ENCODE data around the gene DDX54. TPM values are rescaled to one million over a fixed set of nuclear protein-coding genes. Genes with fewer than 3 reads are reported as not detected.
A peak's percentile ranks its signal among the peaks of the same experiment; 100 is the strongest.
"Not testable (repeated sequence)": the region's sequence is repeated elsewhere in the genome, so short reads cannot be mapped to it uniquely, and the experiment has no call there.

The DDX54 gene
- total RNA-seq, 1 experiment from 2014 or later = 93.9 TPM

DNA sequence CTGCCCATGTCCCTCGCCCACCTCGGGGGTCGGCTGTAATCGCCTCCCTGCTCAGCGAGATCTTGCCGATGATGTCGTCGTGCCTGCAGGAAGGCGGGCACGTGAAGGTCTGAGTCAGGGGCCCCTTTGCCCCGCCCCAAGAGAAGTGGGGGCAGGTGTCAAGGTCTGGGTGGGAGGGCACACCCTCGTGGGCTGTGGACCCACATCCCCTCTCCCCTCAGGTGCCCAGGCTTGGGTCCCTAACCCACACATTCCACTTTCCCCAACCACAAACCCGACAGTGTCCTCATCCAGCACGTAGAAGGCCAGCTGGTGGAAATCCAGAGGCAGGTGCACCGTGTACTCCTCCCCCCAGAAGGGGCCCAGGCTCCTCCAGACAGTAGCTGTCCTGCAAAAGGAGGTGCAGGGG, 57.5 kb downstream of the DDX54 start:
- Histone ChIP-seq H3K36me3 (replicated peaks; ENCODE audit: control insufficient read depth, insufficient read depth, low read length) (no peaks in the 10 kb centered on the region), H3K4me3 (ENCODE audit: insufficient read depth, low read depth, low read length) (no peak overlapping the region), H3K27me3 (ENCODE audit: control insufficient read depth, insufficient read depth, low read length) (no peaks in the 10 kb centered on the region; the same call in 1 of the 2 replicates)
- peak; percentile 52 for DNase-seq

DNA sequence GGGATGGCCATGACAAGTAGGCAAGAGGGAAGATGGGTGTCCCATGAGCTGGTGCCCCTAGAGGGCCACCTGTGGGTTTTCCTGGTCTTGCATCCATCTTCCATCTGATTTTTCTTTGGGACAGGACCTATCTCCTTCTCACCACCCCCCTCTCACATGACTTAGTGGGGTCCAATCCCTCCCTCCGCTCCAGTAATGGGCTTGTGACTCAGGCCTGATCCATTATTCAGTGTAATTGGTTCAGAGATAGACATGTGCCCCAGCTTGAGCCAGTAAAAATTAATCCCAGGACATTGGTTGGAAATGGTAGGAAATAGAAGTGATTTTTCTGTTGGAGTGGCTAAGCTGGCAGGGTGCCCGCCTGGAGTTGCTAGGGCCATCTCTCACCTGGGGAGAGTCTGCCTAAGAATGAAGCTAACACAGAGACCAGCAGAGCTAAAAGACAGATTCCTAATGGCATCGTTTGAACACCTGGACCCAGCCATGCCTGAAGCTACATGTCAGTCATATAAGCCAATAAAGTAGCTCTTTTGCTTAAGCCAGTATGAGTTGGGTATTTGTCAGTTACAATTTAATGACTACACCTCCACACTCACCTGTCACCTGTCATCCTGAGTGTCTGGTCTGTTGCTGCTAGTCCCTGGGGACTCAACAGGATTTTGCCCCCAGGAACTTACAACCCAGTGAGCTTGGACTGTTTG, 64.5 kb downstream of the DDX54 start:
- no peak for DNase-seq
- Histone ChIP-seq H3K36me3 (replicated peaks; ENCODE audit: control insufficient read depth, insufficient read depth, low read length) (no peaks in the 10 kb centered on the region), H3K27me3 (ENCODE audit: control insufficient read depth, insufficient read depth, low read length) (no peaks in the 10 kb centered on the region), H3K4me3 (ENCODE audit: insufficient read depth, low read depth, low read length) (no peak overlapping the region)

DNA sequence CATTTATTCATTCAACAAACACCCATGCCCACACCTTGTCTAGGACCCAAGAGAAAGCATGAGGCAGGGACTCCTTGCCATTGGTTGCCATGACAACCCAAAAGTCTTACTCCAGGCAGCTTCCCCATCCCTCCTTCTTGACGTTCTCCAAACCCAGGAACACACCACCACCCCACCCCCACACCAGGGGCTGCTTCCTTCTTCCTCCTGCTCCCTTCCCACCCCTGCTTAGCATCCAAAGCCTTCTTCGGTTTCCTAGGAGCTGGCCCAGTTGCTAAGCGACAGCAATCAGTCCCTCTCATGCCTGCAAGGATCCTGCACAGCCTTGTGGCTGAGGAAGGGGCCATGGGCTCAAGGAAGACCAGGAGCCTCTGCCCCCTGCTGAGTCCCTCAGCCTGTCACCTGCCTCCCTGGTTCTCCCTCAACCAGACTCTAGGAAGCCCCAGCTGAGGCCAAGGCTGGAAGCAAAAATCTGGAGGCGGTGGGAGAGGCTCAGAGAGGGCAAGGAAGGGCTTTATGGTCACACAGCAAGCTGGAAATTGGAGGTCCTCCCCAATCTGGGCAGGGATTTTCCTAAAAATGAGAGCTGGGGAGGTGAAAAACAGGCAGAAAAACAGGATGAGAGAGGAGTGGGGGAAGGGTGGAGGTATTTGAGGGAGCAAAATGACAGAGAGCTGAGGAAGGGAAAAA, 65.2 kb downstream of the DDX54 start:
- DNase-seq = peak; percentile 58
- Histone ChIP-seq H3K4me3 (ENCODE audit: insufficient read depth, low read depth, low read length) (no peak overlapping the region), H3K27me3 (ENCODE audit: control insufficient read depth, insufficient read depth, low read length) (no peaks in the 10 kb centered on the region), H3K36me3 (replicated peaks; ENCODE audit: control insufficient read depth, insufficient read depth, low read length) (no peaks in the 10 kb centered on the region)

DNA sequence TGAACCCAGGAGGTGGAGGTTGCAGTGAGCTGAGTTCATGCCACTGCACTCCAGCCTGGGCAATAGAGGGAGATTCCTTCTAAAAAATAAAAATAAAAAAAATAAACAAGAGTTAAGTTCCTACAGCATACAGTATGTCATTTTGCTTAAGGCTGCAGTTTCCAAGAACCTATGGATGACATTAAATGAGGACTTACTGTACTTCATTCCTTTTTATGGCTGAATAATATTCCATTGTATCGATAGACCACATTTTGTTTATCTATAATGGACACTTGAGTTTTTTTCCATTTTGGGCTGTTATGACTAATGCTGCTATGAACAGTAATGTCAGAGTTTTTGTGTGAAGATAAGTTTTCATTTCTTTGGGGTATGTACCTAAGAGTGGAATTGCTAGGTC, 67.1 kb downstream of the DDX54 start:
- Histone ChIP-seq H3K36me3 (replicated peaks; ENCODE audit: control insufficient read depth, insufficient read depth, low read length) (no peaks in the 10 kb centered on the region), H3K27me3 (ENCODE audit: control insufficient read depth, insufficient read depth, low read length) (no peaks in the 10 kb centered on the region), H3K4me3 (ENCODE audit: insufficient read depth, low read depth, low read length) (no peak overlapping the region)
- no peak for DNase-seq

DNA sequence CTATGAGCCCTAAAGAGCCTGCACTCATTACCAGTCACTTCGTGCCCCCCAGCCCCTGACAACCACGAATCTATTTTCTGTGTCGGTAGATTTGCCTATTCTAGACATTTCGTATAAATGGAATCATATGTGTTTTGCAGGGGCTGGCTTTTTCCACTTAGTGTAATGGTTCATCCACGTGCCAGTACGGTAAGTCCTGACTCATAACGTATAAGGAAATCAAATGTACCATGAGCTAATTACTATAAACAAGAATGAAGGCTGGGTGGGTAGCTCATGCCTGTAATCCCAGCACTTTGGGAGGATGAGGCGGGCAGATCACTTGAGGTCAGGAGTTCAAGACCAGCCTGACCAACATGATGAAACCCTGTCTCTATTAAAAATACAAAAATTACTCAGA, 67.6 kb downstream of the DDX54 start:
- DNase-seq; H3K36me3 ChIP-seq (replicated peaks; ENCODE audit: control insufficient read depth, insufficient read depth, low read length); H3K4me3 ChIP-seq (ENCODE audit: insufficient read depth, low read depth, low read length); H3K27me3 ChIP-seq (ENCODE audit: control insufficient read depth, insufficient read depth, low read length): not testable (repeated sequence)

DNA sequence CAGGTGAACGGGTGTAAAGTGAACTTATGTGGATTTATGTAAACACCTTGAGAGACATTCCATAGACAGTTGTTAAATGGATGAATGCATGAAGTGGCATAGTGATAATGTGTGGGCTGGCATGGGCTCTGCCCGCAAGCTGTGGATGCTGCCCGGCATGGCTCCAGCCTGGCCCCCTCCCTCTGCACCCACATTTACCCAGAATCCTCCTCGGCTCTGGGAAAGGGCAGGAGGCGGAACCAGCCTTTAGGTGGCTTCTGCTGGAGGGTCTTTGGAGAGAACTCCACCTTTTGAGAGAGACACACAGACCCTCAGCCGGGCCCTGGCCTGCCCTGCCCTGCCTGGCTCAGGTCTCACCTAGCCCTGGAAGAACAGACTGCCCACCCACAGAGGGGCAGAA, 68.4 kb downstream of the DDX54 start:
- Histone ChIP-seq H3K27me3 (ENCODE audit: control insufficient read depth, insufficient read depth, low read length) (no peaks in the 10 kb centered on the region), H3K36me3 (replicated peaks; ENCODE audit: control insufficient read depth, insufficient read depth, low read length) (no peaks in the 10 kb centered on the region), H3K4me3 (ENCODE audit: insufficient read depth, low read depth, low read length) (no peak overlapping the region)
- DNase-seq = peak; percentile 57

DNA sequence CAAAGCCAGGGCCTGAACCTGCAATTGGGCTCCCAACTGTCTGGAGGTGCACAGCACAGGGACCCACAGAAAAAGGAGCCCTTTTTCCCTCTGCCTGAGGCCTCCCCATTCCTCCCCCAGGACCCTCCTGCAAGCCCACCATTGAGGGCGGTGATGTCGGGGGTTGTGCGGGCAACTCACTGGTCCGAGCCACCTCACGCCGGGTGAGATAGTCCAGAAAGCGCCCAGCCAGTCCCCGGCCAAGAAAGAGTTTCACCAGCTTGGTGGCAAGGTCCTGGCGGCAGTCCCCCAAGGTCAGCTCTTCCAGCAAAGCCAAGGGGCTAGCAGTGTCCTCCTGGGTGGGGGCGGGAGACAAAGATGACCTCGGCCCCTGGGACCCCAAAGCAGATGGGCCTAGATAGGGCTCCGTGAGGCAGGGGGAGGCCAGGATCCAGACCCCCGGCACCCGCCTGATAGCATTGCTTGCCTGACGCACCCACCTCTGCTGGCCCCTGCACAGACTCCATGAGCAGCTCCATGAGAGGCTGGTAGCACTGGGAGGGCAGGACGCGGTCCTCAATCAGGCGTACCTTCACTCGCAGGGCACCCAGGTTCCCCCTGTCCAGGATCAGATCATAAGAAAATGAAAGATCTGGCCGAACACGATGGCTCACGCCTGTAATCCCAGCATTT, 69.7 kb downstream of the DDX54 start:
- Histone ChIP-seq H3K36me3 (replicated peaks; ENCODE audit: control insufficient read depth, insufficient read depth, low read length) (no peaks in the 10 kb centered on the region), H3K27me3 (ENCODE audit: control insufficient read depth, insufficient read depth, low read length) (no peaks in the 10 kb centered on the region; the same call in 1 of the 2 replicates), H3K4me3 (ENCODE audit: insufficient read depth, low read depth, low read length) (no peak overlapping the region)
- DNase-seq = no peak

DNA sequence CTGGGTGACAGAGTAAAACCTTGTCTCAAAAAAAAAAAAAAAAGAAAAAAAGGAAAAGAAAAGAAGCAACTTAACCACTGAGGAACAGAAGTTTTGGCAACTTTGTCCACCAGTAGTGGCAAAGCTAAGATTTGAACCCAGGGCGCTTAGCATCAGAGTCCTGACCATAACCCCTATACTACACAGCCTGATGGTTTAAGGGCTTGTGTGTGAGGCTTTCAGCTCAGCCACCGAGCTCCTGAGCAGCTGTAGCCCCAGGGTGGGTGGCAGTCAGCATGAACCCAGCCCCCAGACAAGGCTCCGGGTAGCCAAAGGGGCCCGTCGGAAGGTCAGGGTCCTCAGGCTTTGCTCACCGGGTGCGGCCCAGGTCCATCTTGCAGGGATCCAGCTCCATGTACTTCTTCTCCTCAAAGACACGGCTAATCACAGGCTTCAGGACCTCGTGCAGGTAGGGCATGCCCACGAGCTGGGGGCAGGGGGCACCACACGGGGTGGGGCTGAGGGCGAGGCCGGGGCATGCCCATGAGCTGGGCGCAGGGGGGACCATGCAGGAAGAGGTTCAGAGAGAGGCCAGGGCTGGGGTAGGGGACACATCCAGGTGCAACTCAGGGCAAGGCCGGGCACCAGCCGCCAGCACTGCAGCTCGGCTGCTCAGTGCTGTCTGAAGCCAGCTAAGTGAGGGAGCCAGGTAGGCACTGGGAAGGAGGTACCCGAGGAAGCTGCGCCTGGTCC, 70.7 kb downstream of the DDX54 start:
- Histone ChIP-seq H3K27me3 (ENCODE audit: control insufficient read depth, insufficient read depth, low read length) (no peaks in the 10 kb centered on the region; the same call in 1 of the 2 replicates), H3K36me3 (replicated peaks; ENCODE audit: control insufficient read depth, insufficient read depth, low read length) (no peaks in the 10 kb centered on the region), H3K4me3 (ENCODE audit: insufficient read depth, low read depth, low read length) (no peak overlapping the region)
- peak; percentile 38 for DNase-seq

DNA sequence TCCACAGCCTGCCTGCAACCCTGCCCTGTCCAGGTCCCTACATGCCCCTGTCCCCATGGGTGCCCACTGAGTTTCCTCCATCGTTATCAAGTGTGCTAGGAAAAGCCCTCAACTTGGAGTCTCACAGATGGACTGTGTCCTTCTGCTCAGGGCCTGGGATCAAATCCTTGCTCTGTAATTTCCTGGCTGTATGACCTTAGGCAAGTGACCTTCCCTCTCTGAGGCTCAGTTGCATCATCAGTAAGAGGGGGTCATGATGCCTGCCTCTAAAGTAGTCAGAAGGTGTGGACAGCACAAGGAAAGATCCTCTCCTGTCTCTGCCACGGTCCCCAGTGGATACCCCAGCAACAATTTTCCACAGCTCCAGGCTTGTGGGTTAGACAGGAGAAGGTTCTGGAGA, 71.9 kb downstream of the DDX54 start:
- no peak overlapping the region for H3K4me3 ChIP-seq (ENCODE audit: insufficient read depth, low read depth, low read length)
- H3K36me3 ChIP-seq (replicated peaks; ENCODE audit: control insufficient read depth, insufficient read depth, low read length) = no peaks in the 10 kb centered on the region; the same call in 1 of the 2 replicates
- H3K27me3 ChIP-seq (ENCODE audit: control insufficient read depth, insufficient read depth, low read length) = no peaks in the 10 kb centered on the region; the same call in 1 of the 2 replicates
- no peak for DNase-seq

DNA sequence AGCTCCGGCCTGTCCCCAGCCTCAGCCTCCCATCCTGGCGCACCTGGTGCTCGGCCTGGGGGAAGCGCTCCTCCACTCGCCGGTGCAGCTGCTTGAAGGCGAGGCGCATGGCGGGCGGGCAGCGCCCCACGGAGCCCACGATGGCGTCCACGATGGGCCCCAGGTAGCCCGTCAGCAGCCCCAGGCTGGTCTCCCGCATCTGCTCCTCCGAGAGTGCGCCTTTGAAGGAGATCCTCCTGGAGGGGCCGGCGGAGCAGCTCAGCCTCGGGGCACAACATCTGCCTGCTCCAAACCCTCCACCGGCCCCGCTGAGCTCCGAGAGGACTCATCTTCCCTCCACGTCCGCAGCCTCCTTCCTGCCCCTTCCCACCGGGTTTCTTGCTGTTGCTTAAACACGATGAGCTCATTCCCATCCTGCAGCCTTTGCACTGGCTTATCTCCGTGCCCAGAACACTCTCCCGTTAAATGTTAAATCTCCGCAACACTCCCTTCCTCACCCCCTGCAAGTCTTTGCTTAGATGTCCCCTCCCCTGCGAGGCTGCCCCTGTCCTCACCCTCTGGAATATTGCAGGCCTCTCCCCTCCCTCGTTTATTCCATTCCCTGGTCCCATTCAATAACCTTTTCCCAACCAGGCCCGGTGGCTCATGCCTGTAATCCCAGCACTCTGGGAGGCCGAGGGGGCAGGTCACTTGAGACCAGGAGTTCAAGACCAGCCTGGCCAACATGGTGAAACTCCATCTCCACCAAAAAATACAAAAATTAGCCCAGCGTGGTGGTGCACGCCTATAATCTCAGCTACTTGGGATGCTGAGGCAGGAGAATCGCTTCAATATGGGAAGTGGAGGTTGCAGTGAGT, 73.0 kb downstream of the DDX54 start:
- peak; percentile 53 for DNase-seq
- no peaks in the 10 kb centered on the region; the same call in 1 of the 2 replicates for H3K36me3 ChIP-seq (replicated peaks; ENCODE audit: control insufficient read depth, insufficient read depth, low read length)
- no peak overlapping the region for H3K4me3 ChIP-seq (ENCODE audit: insufficient read depth, low read depth, low read length)
- no peaks in the 10 kb centered on the region; the same call in 1 of the 2 replicates for H3K27me3 ChIP-seq (ENCODE audit: control insufficient read depth, insufficient read depth, low read length)

DNA sequence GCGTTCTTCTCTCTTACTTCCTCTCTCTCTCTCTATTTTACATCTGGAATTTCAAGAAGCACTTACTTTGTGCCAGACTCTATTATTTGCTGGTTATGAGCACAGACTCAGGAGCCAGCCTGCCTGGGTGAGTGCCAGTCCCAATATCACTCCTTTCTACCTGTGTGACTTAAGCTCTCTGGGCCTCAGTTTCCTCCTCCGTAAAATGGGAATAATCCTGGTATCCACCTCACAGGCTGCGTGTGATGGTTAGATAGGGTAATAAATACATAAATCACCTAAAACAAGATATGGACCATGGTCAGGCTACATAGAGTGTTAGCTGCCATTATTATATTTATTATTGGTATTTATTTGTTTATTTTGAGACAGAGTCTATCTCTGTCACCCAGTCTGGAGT, 74.0 kb downstream of the DDX54 start:
- Histone ChIP-seq H3K36me3 (replicated peaks; ENCODE audit: control insufficient read depth, insufficient read depth, low read length) (no peaks in the 10 kb centered on the region; the same call in 1 of the 2 replicates), H3K27me3 (ENCODE audit: control insufficient read depth, insufficient read depth, low read length) (no peaks in the 10 kb centered on the region; the same call in 1 of the 2 replicates), H3K4me3 (ENCODE audit: insufficient read depth, low read depth, low read length) (no peak overlapping the region)
- DNase-seq = no peak

DNA sequence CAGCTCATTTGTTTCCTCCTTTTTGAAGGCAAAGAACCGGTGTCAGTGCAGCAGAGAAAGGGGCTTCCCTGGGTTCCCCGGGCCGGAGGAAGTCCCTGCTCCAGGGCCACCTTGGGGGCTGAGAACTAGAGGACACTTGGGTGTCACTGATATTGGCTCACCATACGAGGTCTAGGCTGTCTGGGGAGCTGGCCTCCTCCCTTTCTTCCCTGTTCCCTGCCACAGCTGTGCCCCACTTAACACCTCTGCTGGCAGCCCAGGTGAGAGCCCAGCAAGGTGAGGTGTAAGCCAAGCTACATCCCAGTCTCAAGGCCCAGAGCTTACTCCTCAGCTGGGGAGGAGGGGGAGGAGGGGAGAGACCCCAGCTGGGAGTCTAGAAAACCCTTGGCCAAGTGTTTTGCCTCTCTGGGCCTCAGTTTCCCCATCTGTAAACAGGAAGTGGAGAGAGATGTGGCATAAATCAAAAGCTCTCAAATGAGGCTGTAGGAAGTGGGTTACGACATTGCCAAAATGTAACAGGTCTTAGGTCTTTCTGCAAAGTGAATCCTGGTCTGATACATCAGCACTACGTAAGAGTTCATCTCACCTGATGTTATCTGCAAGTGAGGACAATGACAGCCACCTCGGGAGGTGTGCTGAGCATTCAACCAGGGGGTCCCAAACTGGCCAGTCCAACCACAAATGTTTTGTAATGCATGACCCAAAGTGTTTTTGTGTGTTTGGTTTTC, 75.2 kb downstream of the DDX54 start:
- Histone ChIP-seq H3K27me3 (ENCODE audit: control insufficient read depth, insufficient read depth, low read length) (no peaks in the 10 kb centered on the region; the same call in 1 of the 2 replicates), H3K36me3 (replicated peaks; ENCODE audit: control insufficient read depth, insufficient read depth, low read length) (no peaks in the 10 kb centered on the region; the same call in none of the 2 replicates), H3K4me3 (ENCODE audit: insufficient read depth, low read depth, low read length) (no peak overlapping the region)
- DNase-seq = peak; percentile 35

DNA sequence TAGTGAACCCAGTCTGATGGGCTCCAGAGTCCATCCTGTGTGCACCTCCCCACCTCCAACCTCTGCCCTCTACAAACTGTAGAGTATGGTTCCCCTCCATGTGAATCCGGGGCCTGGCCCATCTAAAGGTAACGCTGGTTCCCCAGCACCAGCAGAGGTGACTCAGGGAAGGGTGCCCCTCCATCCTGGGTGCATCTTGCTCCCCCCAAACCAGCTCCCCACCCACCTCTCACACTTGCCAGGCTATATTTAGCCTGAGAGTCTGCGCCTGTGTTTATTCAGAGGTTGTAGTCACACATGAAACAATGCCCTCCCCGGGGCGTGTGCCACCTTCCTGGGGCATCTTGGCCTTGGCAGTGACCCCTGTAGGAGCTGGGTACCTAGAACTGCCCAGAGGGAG, 75.9 kb downstream of the DDX54 start:
- Histone ChIP-seq H3K4me3 (ENCODE audit: insufficient read depth, low read depth, low read length) (no peak overlapping the region), H3K27me3 (ENCODE audit: control insufficient read depth, insufficient read depth, low read length) (no peaks in the 10 kb centered on the region; the same call in 1 of the 2 replicates), H3K36me3 (replicated peaks; ENCODE audit: control insufficient read depth, insufficient read depth, low read length) (no peaks in the 10 kb centered on the region; the same call in none of the 2 replicates)
- no peak for DNase-seq
